Heart left ventricle (tissue), 13 donors: ENCODE data around the gene ZNF584.

Source experiments
- CTCF ChIP-seq, 12 donors: fragments of 200-600 bp; sonication (generic) in 4 of 12; IDR thresholded peaks; one replicate each; pipeline versions ENCODE4 v1.5.0 to v1.8.0; 2018 to 2022; ENCODE audit warnings: antibody characterized with exemption in 12 of 12, mild to moderate bottlenecking in 5 of 12
- POLR2A ChIP-seq, 2 donors: fragments of 450-650 bp; IDR thresholded peaks; one replicate each; pipeline ENCODE4 v1.6.1; 2017; ENCODE audit warnings: antibody characterized with exemption in 2 of 2, mild to moderate bottlenecking in 2 of 2, moderate library complexity in 2 of 2
- donor health status: ischemic (EF 13 %, LVEDD 7.1; RV severe dilation, severe dysfunction).
- donor health status: DM: no; HTN: yes; CAD: no.
- donor health status: DM: no; HTN: no; CAD: no.
- donor health status: ischemic (EF 25% LVEDD 6.9; RV normal size, moderate dysfunction).
- donor health status: ischemic (EF 25% LVEDD 5.7; RV mildly dilated, moderate dysfunction).
- donor health status: ischemic (EF 35%, LVEDD 5.7; RV mildly dilated, moderate dysfunction).
- donor health status: nonischemic (EF 11% LVEDD 7.7; RV severe dilation, severe dysfunction).
- donor health status: DM: yes; HTN: yes; CAD: no.
- donor health status: PGD.
- donor health status: ischemic (EF 29% LVEDD 5.4; RV normal size, mild dysfunction).
- donor health status: nonischemic (EF 23%, LVEDD 6.1; RV moderate dilation, normal function).

DNA sequence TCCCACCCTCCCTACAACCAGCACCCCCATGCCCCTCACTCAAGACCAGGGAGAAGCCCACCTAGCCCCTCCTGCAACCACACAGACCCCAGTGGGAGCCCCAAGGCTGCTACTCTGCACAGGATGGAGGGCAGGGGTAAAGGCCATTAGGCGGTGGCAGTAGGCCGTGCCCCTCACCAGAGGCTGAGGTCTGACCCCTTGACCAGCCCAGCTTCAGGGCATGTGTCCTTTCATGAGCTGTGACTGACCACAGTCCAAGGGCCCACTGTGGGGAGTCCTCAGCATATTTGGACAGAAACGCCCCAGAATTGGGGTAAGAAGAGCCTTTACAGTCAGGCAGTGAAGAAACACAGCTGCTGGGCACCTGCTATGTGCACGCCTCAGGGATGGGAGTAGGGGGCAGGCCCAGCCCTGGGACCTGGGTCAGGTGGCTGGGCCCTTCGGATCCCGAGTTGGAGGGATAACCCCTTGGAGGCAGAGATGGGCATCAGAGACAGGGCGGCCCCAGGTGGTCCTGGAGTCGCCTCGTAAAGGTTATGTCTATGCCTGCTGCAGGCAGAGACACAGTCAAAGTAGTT, 23.0 kb upstream of the ZNF584 start:
- TF ChIP-seq CTCF (IDR thresholded peaks at IDR 0.05) (no peak), POLR2A (IDR thresholded peaks at IDR 0.05) (no peak)
